Chondrocyte (in vitro differentiated cells): Measurements from ENCODE around the gene SLC25A1. TPM values are rescaled to one million over a fixed set of nuclear protein-coding genes. Genes with fewer than 3 reads are reported as not detected.

ENCODE experiments used
- DNase-seq: peaks from one replicate; pipeline ENCODE4 v3.0.0; 2021; ENCODE audit warnings: mixed read lengths, low spot score
- H3K27ac Mint-ChIP-seq: one replicate; pipeline ENCODE4 v1.8.0; 2021; ENCODE audit warnings: mild to moderate bottlenecking, moderate library complexity, mixed read lengths; ENCODE audit not compliant: unreplicated experiment
- H3K27me3 Mint-ChIP-seq: 2 replicates; pipeline ENCODE4 v1.8.0; 2021; ENCODE audit warnings: low read depth, mixed read lengths
- H3K36me3 Mint-ChIP-seq: 2 replicates; pipeline ENCODE4 v1.8.0; 2021; ENCODE audit warnings: low read depth, mixed read lengths
- H3K4me1 Mint-ChIP-seq: 2 replicates; pipeline ENCODE4 v1.8.0; 2021; ENCODE audit warnings: low read depth, mild to moderate bottlenecking, mixed read lengths
- H3K4me3 Mint-ChIP-seq: one replicate; pipeline ENCODE4 v1.8.0; 2021; ENCODE audit warnings: mild to moderate bottlenecking, moderate library complexity, mixed read lengths; ENCODE audit not compliant: unreplicated experiment
- H3K9me3 Mint-ChIP-seq: 2 replicates; pipeline ENCODE4 v1.8.0; 2021; ENCODE audit warnings: low read depth, mixed read lengths
- CTCF ChIP-seq: fragments of 200-600 bp; sonication (generic); IDR thresholded peaks from 2 replicates; pipeline ENCODE4 v1.5.0; 2021; ENCODE audit warnings: antibody characterized with exemption, mild to moderate bottlenecking, moderate library complexity
- total RNA-seq: library from RNA; stranded (reverse); gene quantifications from 3 replicates; pipeline ENCODE4 v1.2.1, GENCODE V29; 2021

Gene SLC25A1
- total RNA-seq, 1 donor from 2014 or later, result 107 TPM

- peak; percentile 94 for DNase-seq
- no peaks in the 10 kb centered on the region for H3K9me3 Mint-ChIP-seq
- no peak for TF ChIP-seq CTCF
- peak overlapping the region; percentile 22 for H3K27ac Mint-ChIP-seq
- H3K27me3 Mint-ChIP-seq, result no peaks in the 10 kb centered on the region
- no peak overlapping the region for H3K4me3 Mint-ChIP-seq
- peaks cover 31% of the 10 kb centered on the region for H3K36me3 Mint-ChIP-seq
- no peaks in the 10 kb centered on the region for H3K4me1 Mint-ChIP-seq
Observed at GRCh38 chr22:19201869-19202798, 23.6 kb upstream of the SLC25A1 start.

- no peaks in the 10 kb centered on the region for H3K27me3 Mint-ChIP-seq
- no peak overlapping the region for H3K27ac Mint-ChIP-seq
- H3K36me3 Mint-ChIP-seq, result peaks cover 36% of the 10 kb centered on the region
Observed at GRCh38 chr22:19201130-19201868, 22.8 kb upstream of the SLC25A1 start.

GRCh38 chr22:19199479-19199878, 20.9 kb upstream of the SLC25A1 start:
- Mint-ChIP-seq H3K4me1 (no peaks in the 10 kb centered on the region), H3K27me3 (no peaks in the 10 kb centered on the region), H3K9me3 (no peaks in the 10 kb centered on the region), H3K27ac (no peak overlapping the region), H3K36me3 (peaks cover 52% of the 10 kb centered on the region), H3K4me3 (no peak overlapping the region)
- no peak for TF ChIP-seq CTCF
- peak; percentile 32 for DNase-seq

More at GRCh38 chr22:19201130-19201868, 22.8 kb upstream of the SLC25A1 start:
- H3K4me1 Mint-ChIP-seq, result no peaks in the 10 kb centered on the region
- TF ChIP-seq CTCF, result no peak
- H3K9me3 Mint-ChIP-seq, result no peaks in the 10 kb centered on the region
- peak; percentile 72 for DNase-seq
- H3K4me3 Mint-ChIP-seq, result no peak overlapping the region

GRCh38 chr22:19197997-19198865, 19.7 kb upstream of the SLC25A1 start:
- Mint-ChIP-seq H3K9me3 (no peaks in the 10 kb centered on the region), H3K4me3 (no peak overlapping the region), H3K4me1 (no peaks in the 10 kb centered on the region), H3K36me3 (peaks cover 51% of the 10 kb centered on the region), H3K27me3 (no peaks in the 10 kb centered on the region), H3K27ac (no peak overlapping the region)
- TF ChIP-seq CTCF, result no peak
- peak; percentile 36 for DNase-seq
